ENCODE data around the gene DPYSL4. TPM values are rescaled to one million over a fixed set of nuclear protein-coding genes. Genes with fewer than 3 reads are reported as not detected.

DPYSL4 gene
- total and polyA plus RNA-seq, 2 of the 13 experiments (the other 11 are each of a cell fraction or from before 2014, with no cell fraction given): 0.84 to 1.2 TPM

DNA sequence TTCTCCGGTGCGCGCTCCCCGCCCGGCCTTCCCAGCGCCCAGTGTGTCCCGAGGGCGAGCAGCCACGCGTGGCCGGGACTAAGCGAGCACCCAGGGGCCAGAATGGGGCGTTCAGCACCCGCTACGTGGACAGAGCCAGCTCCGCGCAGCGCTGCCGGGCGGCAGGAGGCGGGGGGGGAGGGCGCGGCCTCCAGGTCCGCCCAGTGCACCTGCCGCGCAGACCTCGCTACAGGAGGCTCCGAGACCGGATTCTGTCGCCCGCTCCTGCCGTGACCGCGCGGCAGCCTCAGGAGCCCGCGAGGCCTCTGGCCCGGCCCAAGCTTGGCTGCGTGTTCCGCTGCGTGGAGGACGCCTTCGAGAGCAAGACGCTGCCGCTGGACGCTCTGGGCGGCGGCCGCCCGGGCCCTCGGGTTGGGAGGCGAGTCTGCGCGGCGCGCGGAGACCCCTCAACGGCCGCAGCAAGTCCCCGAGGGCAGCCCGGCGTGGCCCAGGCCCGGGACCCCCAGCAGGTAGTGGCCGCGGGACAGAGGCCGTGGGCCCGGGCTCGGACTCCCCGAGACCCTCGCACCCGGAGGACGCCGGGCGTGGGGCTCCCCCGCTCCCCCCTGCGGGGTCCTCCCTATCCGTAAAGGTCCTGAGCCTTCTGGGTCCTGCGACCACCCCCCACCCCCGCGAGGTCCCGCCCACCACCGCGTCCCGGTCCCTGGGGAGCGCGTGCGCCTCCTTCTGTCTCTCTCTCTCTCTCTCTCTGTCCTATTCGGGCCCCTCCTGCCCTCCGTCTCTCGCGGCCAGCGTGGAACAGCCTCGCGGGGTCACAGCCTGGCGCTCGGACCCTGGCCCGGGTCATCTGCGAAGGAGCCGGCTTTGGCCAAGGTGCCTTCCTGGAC lies 904 bp upstream of the DPYSL4 start (continued):
- TF ChIP-seq AKNA (CRISPR knock-in tag; IDR thresholded peaks at IDR 0.05; ENCODE audit: borderline replicate concordance) (no peak), RXRA (CRISPR knock-in tag; IDR thresholded peaks at IDR 0.05) (0 out of 2 replicates have a peak, but pooled peaks have one; percentile 20), MED13 (CRISPR knock-in tag; IDR thresholded peaks at IDR 0.05) (0 out of 2 replicates have a peak, but pooled peaks have one; percentile 33), ZNF17 (CRISPR knock-in tag; IDR thresholded peaks at IDR 0.05) (no peak), ZNF615 (CRISPR knock-in tag; IDR thresholded peaks at IDR 0.05; ENCODE audit: borderline replicate concordance) (no peak), ZBTB1 (CRISPR knock-in tag; IDR thresholded peaks at IDR 0.05; ENCODE audit: borderline replicate concordance) (no peak), RARA (CRISPR knock-in tag; IDR thresholded peaks at IDR 0.05) (0 out of 2 replicates have a peak, but pooled peaks have one; percentile 17), BRD4 (CRISPR knock-in tag; IDR thresholded peaks at IDR 0.05) (no peak), DPF2 (CRISPR knock-in tag; IDR thresholded peaks at IDR 0.05; ENCODE audit: borderline replicate concordance, low read depth) (no peak), MTF2 (CRISPR knock-in tag; IDR thresholded peaks at IDR 0.05; ENCODE audit: borderline replicate concordance) (peak; percentile 49; the same call in 1 of the 2 replicates), KLF6 (CRISPR knock-in tag; IDR thresholded peaks at IDR 0.05) (no peak), ZFP36 (IDR thresholded peaks at IDR 0.05; ENCODE audit: borderline replicate concordance, low read depth, low read length, partially characterized antibody) (no peak)
- TF ChIP-seq, protein P1, sequence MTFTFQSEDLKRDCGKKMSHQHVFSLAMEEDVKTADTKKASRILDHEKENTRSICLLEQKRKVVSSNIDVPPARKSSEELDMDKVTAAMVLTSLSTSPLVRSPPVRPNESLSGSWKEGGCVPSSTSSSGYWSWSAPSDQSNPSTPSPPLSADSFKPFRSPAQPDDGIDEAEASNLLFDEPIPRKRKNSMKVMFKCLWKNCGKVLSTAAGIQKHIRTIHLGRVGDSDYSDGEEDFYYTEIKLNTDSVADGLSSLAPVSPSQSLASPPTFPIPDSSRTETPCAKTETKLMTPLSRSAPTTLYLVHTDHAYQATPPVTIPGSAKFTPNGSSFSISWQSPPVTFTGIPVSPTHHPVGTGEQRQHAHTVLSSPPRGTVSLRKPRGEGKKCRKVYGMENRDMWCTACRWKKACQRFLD (CRISPR knock-in tag; IDR thresholded peaks at IDR 0.05; ENCODE audit: borderline replicate concordance): no peak
- TF ChIP-seq, protein P2, sequence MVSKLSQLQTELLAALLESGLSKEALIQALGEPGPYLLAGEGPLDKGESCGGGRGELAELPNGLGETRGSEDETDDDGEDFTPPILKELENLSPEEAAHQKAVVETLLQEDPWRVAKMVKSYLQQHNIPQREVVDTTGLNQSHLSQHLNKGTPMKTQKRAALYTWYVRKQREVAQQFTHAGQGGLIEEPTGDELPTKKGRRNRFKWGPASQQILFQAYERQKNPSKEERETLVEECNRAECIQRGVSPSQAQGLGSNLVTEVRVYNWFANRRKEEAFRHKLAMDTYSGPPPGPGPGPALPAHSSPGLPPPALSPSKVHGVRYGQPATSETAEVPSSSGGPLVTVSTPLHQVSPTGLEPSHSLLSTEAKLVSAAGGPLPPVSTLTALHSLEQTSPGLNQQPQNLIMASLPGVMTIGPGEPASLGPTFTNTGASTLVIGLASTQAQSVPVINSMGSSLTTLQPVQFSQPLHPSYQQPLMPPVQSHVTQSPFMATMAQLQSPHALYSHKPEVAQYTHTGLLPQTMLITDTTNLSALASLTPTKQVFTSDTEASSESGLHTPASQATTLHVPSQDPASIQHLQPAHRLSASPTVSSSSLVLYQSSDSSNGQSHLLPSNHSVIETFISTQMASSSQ (IDR thresholded peaks at IDR 0.05; ENCODE audit: low read depth): no peak
- TF ChIP-seq, protein P2 (CRISPR knock-in tag; IDR thresholded peaks at IDR 0.05; ENCODE audit: borderline replicate concordance): no peak
